Liver (tissue), 3 donors: ENCODE measurements around the gene XYLT1.

ENCODE experiments used
- EGR1 ChIP-seq, 2 donors: IDR thresholded peaks; 2 replicates each; pipeline ENCODE4 v1.6.1; 2016 to 2018; ENCODE audit warnings: antibody characterized with exemption in 2 of 2, low read depth in 2 of 2
- HNF4G ChIP-seq: IDR thresholded peaks from 2 replicates; pipeline ENCODE4 v1.6.1; 2016; ENCODE audit warnings: antibody characterized with exemption
- JUND ChIP-seq, 2 donors: IDR thresholded peaks; 2 replicates each; pipeline ENCODE4 v1.6.1; 2016; ENCODE audit warnings: antibody characterized with exemption in 2 of 2
- MAX ChIP-seq: IDR thresholded peaks from 2 replicates; pipeline ENCODE4 v1.6.1; 2016; ENCODE audit warnings: antibody characterized with exemption
- NR2F2 ChIP-seq: IDR thresholded peaks from 2 replicates; pipeline ENCODE4 v1.6.1; 2016; ENCODE audit warnings: antibody characterized with exemption
- RAD21 ChIP-seq, 2 donors: IDR thresholded peaks; 2 replicates each; pipeline ENCODE4 v1.6.1; 2016; ENCODE audit warnings: antibody characterized with exemption in 2 of 2, mild to moderate bottlenecking in 2 of 2
- REST ChIP-seq: IDR thresholded peaks from 2 replicates; pipeline ENCODE4 v1.6.1; 2016; ENCODE audit warnings: antibody characterized with exemption, mild to moderate bottlenecking
- RXRA ChIP-seq, 2 donors: IDR thresholded peaks; 2 replicates each; pipeline ENCODE4 v1.6.1; 2017 to 2018; ENCODE audit warnings: antibody characterized with exemption in 2 of 2, mild to moderate bottlenecking in 1 of 2
- SP1 ChIP-seq: IDR thresholded peaks from 2 replicates; pipeline ENCODE4 v1.6.1; 2018; ENCODE audit warnings: antibody characterized with exemption, mild to moderate bottlenecking
- TAF1 ChIP-seq: conservative IDR thresholded peaks from 2 replicates; pipeline ENCODE4 v1.6.1; 2016; ENCODE audit warnings: antibody characterized with exemption, mild to moderate bottlenecking
- YY1 ChIP-seq: IDR thresholded peaks from 2 replicates; pipeline ENCODE4 v1.6.1; 2016; ENCODE audit warnings: antibody characterized with exemption, mild to moderate bottlenecking
- TF ChIP-seq, protein P1 (sequence below): fragments of 150-350 bp; IDR thresholded peaks from 2 replicates; pipeline ENCODE4 v1.5.1; 2017; ENCODE audit warnings: improper control_type of control experiment, low read depth, low read length; ENCODE audit not compliant: missing input control
- TF ChIP-seq, protein P2 (sequence below): IDR thresholded peaks from 2 replicates; pipeline ENCODE4 v1.6.1; 2016; ENCODE audit warnings: antibody characterized with exemption
- TF ChIP-seq, protein P3 (sequence below): IDR thresholded peaks from 2 replicates; pipeline ENCODE4 v1.6.1; 2016; ENCODE audit warnings: antibody characterized with exemption
- donor health status: healthy.
- donor health status: healthy.

DNA sequence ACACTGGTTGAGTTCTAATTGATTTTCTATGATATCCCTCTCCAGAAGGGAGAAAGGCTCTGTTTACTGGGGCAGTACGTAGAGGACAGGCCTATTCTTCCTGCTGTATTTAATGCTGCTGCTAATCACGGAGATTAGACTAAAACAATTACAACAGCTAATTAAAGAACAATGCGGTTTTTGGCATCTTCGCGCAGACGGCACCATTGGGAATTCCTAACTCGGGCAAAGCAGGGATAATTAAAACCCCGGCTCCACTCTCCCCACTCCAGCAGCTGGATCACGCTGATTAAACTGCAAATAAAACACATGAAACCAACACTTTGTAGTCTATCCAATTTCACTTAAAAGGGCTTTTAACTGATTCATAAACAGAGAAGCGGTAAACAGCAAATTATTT is 147.6 kb downstream of the XYLT1 start:
- TF ChIP-seq, protein P1, sequence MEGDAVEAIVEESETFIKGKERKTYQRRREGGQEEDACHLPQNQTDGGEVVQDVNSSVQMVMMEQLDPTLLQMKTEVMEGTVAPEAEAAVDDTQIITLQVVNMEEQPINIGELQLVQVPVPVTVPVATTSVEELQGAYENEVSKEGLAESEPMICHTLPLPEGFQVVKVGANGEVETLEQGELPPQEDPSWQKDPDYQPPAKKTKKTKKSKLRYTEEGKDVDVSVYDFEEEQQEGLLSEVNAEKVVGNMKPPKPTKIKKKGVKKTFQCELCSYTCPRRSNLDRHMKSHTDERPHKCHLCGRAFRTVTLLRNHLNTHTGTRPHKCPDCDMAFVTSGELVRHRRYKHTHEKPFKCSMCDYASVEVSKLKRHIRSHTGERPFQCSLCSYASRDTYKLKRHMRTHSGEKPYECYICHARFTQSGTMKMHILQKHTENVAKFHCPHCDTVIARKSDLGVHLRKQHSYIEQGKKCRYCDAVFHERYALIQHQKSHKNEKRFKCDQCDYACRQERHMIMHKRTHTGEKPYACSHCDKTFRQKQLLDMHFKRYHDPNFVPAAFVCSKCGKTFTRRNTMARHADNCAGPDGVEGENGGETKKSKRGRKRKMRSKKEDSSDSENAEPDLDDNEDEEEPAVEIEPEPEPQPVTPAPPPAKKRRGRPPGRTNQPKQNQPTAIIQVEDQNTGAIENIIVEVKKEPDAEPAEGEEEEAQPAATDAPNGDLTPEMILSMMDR, result no peak
- TF ChIP-seq RAD21 (IDR thresholded peaks at IDR 0.05), result no peak
- TF ChIP-seq RXRA (IDR thresholded peaks at IDR 0.05), result no peak
- no peak for TF ChIP-seq YY1
- TF ChIP-seq, protein P2, sequence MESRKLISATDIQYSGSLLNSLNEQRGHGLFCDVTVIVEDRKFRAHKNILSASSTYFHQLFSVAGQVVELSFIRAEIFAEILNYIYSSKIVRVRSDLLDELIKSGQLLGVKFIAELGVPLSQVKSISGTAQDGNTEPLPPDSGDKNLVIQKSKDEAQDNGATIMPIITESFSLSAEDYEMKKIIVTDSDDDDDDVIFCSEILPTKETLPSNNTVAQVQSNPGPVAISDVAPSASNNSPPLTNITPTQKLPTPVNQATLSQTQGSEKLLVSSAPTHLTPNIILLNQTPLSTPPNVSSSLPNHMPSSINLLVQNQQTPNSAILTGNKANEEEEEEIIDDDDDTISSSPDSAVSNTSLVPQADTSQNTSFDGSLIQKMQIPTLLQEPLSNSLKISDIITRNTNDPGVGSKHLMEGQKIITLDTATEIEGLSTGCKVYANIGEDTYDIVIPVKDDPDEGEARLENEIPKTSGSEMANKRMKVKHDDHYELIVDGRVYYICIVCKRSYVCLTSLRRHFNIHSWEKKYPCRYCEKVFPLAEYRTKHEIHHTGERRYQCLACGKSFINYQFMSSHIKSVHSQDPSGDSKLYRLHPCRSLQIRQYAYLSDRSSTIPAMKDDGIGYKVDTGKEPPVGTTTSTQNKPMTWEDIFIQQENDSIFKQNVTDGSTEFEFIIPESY, result no peak
- TF ChIP-seq TAF1, result no peak
- no peak for TF ChIP-seq REST
- TF ChIP-seq SP1, result no peak
- no peak for TF ChIP-seq EGR1 (IDR thresholded peaks at IDR 0.05; ENCODE audit: low read depth in 2 of 2)
- TF ChIP-seq JUND (IDR thresholded peaks at IDR 0.05), result no peak
- TF ChIP-seq, protein P3, sequence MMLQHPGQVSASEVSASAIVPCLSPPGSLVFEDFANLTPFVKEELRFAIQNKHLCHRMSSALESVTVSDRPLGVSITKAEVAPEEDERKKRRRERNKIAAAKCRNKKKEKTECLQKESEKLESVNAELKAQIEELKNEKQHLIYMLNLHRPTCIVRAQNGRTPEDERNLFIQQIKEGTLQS, result no peak
- no peak for TF ChIP-seq MAX
- no peak for TF ChIP-seq NR2F2
- TF ChIP-seq HNF4G, result no peak
